ENCODE results near the gene GPR21. TPM values are rescaled to one million over a fixed set of nuclear protein-coding genes. Genes with fewer than 3 reads are reported as not detected.

Gene GPR21
- total RNA-seq, 1 experiment from 2014 or later: 1.1 TPM

DNA sequence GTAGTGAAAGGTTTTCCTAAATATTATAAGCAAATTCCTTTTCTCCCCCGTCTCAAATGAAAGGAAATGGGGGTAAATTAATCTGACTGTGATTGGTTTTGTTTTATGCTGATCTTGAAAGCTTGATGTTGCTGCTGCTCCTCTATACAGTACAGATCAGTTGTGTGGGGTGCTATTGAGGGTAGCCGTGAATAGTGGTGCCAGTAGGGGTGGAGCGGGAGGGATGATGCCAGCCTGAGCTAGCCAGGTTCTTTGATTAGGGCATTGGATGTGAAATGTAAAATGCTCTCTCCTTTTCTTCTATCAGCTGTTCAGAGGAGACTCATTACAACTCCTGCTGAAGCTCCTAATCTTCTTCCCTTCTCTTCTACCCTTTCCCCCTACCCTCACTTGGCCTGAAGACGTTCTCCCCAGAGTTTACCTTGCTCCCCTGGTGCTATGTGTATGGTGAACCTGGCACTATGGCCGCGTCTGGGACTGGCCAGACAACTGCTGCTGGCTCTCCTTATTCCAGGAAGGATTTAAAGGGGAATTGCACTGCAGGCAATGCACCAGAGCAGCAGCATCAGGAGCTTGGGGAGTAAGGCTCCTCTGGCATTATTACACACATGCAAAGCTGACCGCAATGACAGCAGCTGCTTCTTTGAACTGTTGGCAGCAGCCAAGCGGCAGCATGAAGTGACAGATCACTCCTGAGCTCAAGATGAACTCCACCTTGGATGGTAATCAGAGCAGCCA is 566 bp downstream of the GPR21 start:
- ChIA-PET RAD21 (ENCODE audit: low non-redundant PET in 1 of 2, low total read pairs in 2 of 2, uncharacterized antibody in 2 of 2, unreplicated experiment in 2 of 2) (no interaction called here), POLR2A (no interaction called here), CTCF (no interaction called here)
- H3K27me3 ChIP-seq (ENCODE audit: insufficient read depth, low read length): no peaks in the 10 kb centered on the region
- no peaks in the 10 kb centered on the region for H3K79me2 ChIP-seq (ENCODE audit: insufficient read depth, low read length)
- H3K9me2 ChIP-seq (ENCODE audit: insufficient read depth): no peaks in the 10 kb centered on the region
- no peak overlapping the region for H3K4me3 ChIP-seq (replicated peaks in 1 of 2; ENCODE audit: low read depth in 1 of 2, low read length in 2 of 2)
- H3K36me3 ChIP-seq (ENCODE audit: control insufficient read depth in 1 of 2, insufficient read depth in 2 of 2, low read length in 2 of 2): no peaks in the 10 kb centered on the region
- DNase-seq (ENCODE audit: low read depth, low spot score) (no peak), ATAC-seq (no peak)
- no peak overlapping the region for H3K4me2 ChIP-seq (ENCODE audit: low read length)
- H3K4me1 ChIP-seq (ENCODE audit: control insufficient read depth in 1 of 2, insufficient read depth in 2 of 2, low read length in 2 of 2): no peaks in the 10 kb centered on the region
- H4K20me1 ChIP-seq (ENCODE audit: insufficient read depth): no peaks in the 10 kb centered on the region
- no peak overlapping the region for H3K9ac ChIP-seq (ENCODE audit: low read length)
- TF ChIP-seq POLR2AphosphoS5 (IDR thresholded peaks at IDR 0.05; ENCODE audit: low read depth, low read length) (no peak), EZH2 (IDR thresholded peaks at IDR 0.05) (no peak), YY1 (IDR thresholded peaks at IDR 0.05; ENCODE audit: extremely low read depth, insufficient replicate concordance, low read depth, low read length) (no peak), ZFX (IDR thresholded peaks at IDR 0.05) (no peak), JUND (IDR thresholded peaks at IDR 0.05) (no peak), SRF (IDR thresholded peaks at IDR 0.05; ENCODE audit: low read depth) (no peak), EZH2phosphoT487 (IDR thresholded peaks at IDR 0.05; ENCODE audit: borderline replicate concordance) (no peak), SIN3A (IDR thresholded peaks at IDR 0.05; ENCODE audit: low read depth) (no peak)
- TF ChIP-seq, protein P1, sequence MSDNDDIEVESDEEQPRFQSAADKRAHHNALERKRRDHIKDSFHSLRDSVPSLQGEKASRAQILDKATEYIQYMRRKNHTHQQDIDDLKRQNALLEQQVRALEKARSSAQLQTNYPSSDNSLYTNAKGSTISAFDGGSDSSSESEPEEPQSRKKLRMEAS (IDR thresholded peaks at IDR 0.05): no peak
- TF ChIP-seq, protein P2, sequence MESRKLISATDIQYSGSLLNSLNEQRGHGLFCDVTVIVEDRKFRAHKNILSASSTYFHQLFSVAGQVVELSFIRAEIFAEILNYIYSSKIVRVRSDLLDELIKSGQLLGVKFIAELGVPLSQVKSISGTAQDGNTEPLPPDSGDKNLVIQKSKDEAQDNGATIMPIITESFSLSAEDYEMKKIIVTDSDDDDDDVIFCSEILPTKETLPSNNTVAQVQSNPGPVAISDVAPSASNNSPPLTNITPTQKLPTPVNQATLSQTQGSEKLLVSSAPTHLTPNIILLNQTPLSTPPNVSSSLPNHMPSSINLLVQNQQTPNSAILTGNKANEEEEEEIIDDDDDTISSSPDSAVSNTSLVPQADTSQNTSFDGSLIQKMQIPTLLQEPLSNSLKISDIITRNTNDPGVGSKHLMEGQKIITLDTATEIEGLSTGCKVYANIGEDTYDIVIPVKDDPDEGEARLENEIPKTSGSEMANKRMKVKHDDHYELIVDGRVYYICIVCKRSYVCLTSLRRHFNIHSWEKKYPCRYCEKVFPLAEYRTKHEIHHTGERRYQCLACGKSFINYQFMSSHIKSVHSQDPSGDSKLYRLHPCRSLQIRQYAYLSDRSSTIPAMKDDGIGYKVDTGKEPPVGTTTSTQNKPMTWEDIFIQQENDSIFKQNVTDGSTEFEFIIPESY (IDR thresholded peaks at IDR 0.05; ENCODE audit: extremely low read depth, insufficient replicate concordance, low read length): no peak
- H3K9me3 ChIP-seq (ENCODE audit: control insufficient read depth in 1 of 2, insufficient read depth in 1 of 2, low read depth in 1 of 2, low read length in 2 of 2): no peaks in the 10 kb centered on the region
- no peak overlapping the region for H3K27ac ChIP-seq (ENCODE audit: low read depth, low read length)
- no peak overlapping the region for H2AFZ ChIP-seq (ENCODE audit: low read depth, low read length, poor library complexity, severe bottlenecking)
- intact Hi-C loops (cut with micrococcal nuclease): no loop called here
- no TSS peak for BruUV-seq (replicated peaks)

Data from HCT116 (cell line).